ENCODE measurements around the gene SCFD1. TPM values are rescaled to one million over a fixed set of nuclear protein-coding genes. Genes with fewer than 3 reads are reported as not detected.
"Not testable (repeated sequence)": the region's sequence is repeated elsewhere in the genome, so short reads cannot be mapped to it uniquely, and the experiment has no call there.

SCFD1 gene
- total RNA-seq, 1 experiment from 2014 or later: 38.1 TPM

GRCh38 chr14:30573966-30574365 lies 48.2 kb upstream of the SCFD1 start:
- Histone ChIP-seq H3K4me3 (no peak overlapping the region), H3K9me3 (ENCODE audit: insufficient read depth, low read depth) (no peaks in the 10 kb centered on the region), H3K36me3 (ENCODE audit: low read depth) (no peaks in the 10 kb centered on the region), H3F3A (ENCODE audit: insufficient read depth, low read depth) (no peaks in the 10 kb centered on the region), H2AFZ (no peak overlapping the region), H3K9me2 (ENCODE audit: insufficient read depth) (no peaks in the 10 kb centered on the region), H3K79me2 (ENCODE audit: low read depth) (peaks cover 100% of the 10 kb centered on the region), H3K4me1 (replicated peaks; ENCODE audit: insufficient read depth) (no peaks in the 10 kb centered on the region), H3K27me3 (ENCODE audit: insufficient read depth, low read depth) (no peaks in the 10 kb centered on the region), H3K4me2 (no peak overlapping the region), H4K20me1 (ENCODE audit: insufficient read depth) (peaks cover 5% of the 10 kb centered on the region; the same call in 1 of the 2 replicates), H3K27ac (no peak overlapping the region)
- BruUV-seq (replicated peaks): no TSS peak
- intact Hi-C loops (cut with micrococcal nuclease; ENCODE audit: unreplicated experiment): no loop called here
- TF ChIP-seq CTCF (conservative IDR thresholded peaks at IDR 0.05) (no peak), EZH2 (IDR thresholded peaks at IDR 0.05; ENCODE audit: low read depth) (no peak)
- no peak for DNase-seq
- POLR2A ChIA-PET (ENCODE audit: unreplicated experiment): no interaction called here
- CTCF ChIA-PET: no interaction called here

GRCh38 chr14:30574777-30575176 lies 47.3 kb upstream of the SCFD1 start:
- H4K20me1 ChIP-seq (ENCODE audit: insufficient read depth); H2AFZ ChIP-seq; H3K27ac ChIP-seq; H3K36me3 ChIP-seq (ENCODE audit: low read depth); BruUV-seq (replicated peaks); intact Hi-C loops (cut with micrococcal nuclease; ENCODE audit: unreplicated experiment); DNase-seq; H3K4me3 ChIP-seq; H3K9me2 ChIP-seq (ENCODE audit: insufficient read depth); CTCF ChIA-PET; H3K9me3 ChIP-seq (ENCODE audit: insufficient read depth, low read depth); H3F3A ChIP-seq (ENCODE audit: insufficient read depth, low read depth); POLR2A ChIA-PET (ENCODE audit: unreplicated experiment); H3K4me2 ChIP-seq; H3K27me3 ChIP-seq (ENCODE audit: insufficient read depth, low read depth); H3K4me1 ChIP-seq (replicated peaks; ENCODE audit: insufficient read depth): not testable (repeated sequence)
- peaks cover 100% of the 10 kb centered on the region for H3K79me2 ChIP-seq (ENCODE audit: low read depth)

DNA sequence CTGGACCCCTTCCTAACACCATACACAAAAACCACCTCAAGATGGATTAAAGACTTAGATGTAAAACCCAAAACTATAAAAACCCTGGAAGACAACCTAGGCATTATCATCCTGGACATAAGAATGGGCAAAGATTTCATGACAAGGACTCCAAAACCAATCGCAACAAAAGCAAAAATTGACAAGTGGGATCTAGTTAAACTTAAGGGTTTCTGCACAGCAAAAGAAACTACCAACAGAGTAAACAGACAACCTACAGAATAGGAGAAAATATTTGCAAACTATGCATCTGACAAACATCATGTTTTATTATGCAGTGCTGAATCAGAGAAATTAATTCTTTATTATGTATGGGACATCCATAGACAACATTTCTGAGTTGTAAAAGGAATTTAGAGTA lies 45.8 kb upstream of the SCFD1 start:
- DNase-seq; POLR2A ChIA-PET (ENCODE audit: unreplicated experiment); H3K9me3 ChIP-seq (ENCODE audit: insufficient read depth, low read depth); H3K4me3 ChIP-seq; H3K27me3 ChIP-seq (ENCODE audit: insufficient read depth, low read depth); H3K4me1 ChIP-seq (replicated peaks; ENCODE audit: insufficient read depth); H3K9me2 ChIP-seq (ENCODE audit: insufficient read depth); H3K4me2 ChIP-seq; H3F3A ChIP-seq (ENCODE audit: insufficient read depth, low read depth); H2AFZ ChIP-seq; intact Hi-C loops (cut with micrococcal nuclease; ENCODE audit: unreplicated experiment); H4K20me1 ChIP-seq (ENCODE audit: insufficient read depth); H3K27ac ChIP-seq; H3K36me3 ChIP-seq (ENCODE audit: low read depth); CTCF ChIA-PET; BruUV-seq (replicated peaks): not testable (repeated sequence)
- peaks cover 100% of the 10 kb centered on the region for H3K79me2 ChIP-seq (ENCODE audit: low read depth)

- ChIA-PET POLR2A (ENCODE audit: unreplicated experiment) (no interaction called here), CTCF (no interaction called here)
- Histone ChIP-seq H3K4me1 (replicated peaks; ENCODE audit: insufficient read depth) (no peaks in the 10 kb centered on the region), H3K27ac (no peak overlapping the region), H3F3A (ENCODE audit: insufficient read depth, low read depth) (no peaks in the 10 kb centered on the region), H3K9me3 (ENCODE audit: insufficient read depth, low read depth) (no peaks in the 10 kb centered on the region), H3K79me2 (ENCODE audit: low read depth) (peaks cover 95% of the 10 kb centered on the region), H3K9me2 (ENCODE audit: insufficient read depth) (no peaks in the 10 kb centered on the region), H3K27me3 (ENCODE audit: insufficient read depth, low read depth) (no peaks in the 10 kb centered on the region), H2AFZ (no peak overlapping the region), H4K20me1 (ENCODE audit: insufficient read depth) (no peaks in the 10 kb centered on the region), H3K4me3 (no peak overlapping the region), H3K4me2 (no peak overlapping the region), H3K36me3 (ENCODE audit: low read depth) (no peaks in the 10 kb centered on the region)
- TF ChIP-seq EZH2 (IDR thresholded peaks at IDR 0.05; ENCODE audit: low read depth) (no peak), CTCF (conservative IDR thresholded peaks at IDR 0.05) (no peak)
- DNase-seq: no peak
- no TSS peak for BruUV-seq (replicated peaks)
- intact Hi-C loops (cut with micrococcal nuclease; ENCODE audit: unreplicated experiment): no loop called here
These were observed 41.4 kb upstream of the SCFD1 start for GRCh38 chr14:30580616-30581282.
